Dermis blood vessel endothelial cell (primary cell): ENCODE data around the gene NUAK1. TPM values are rescaled to one million over a fixed set of nuclear protein-coding genes. Genes with fewer than 3 reads are reported as not detected.

Experiments used
- DNase-seq: peaks from one replicate; pipeline ENCODE4 v3.0.0; 2010
- total RNA-seq: library from RNA; depleted of rRNA; stranded (reverse); fragments of >200 nt; gene quantifications from 2 replicates; pipeline ENCODE4 v1.2.3, GENCODE V29; 2014

The NUAK1 gene
- total RNA-seq, 1 donor from 2014 or later, result 158 TPM

- DNase-seq, result peak; percentile 18
Observed at GRCh38 chr12:106082216-106083175, 56.3 kb downstream of the NUAK1 start.

GRCh38 chr12:106081606-106082005 lies 57.1 kb downstream of the NUAK1 start:
- no peak for DNase-seq

GRCh38 chr12:106080791-106081170 lies 58.0 kb downstream of the NUAK1 start:
- no peak for DNase-seq

GRCh38 chr12:106080041-106080790 lies 58.5 kb downstream of the NUAK1 start:
- DNase-seq, result peak; percentile 49

- no peak for DNase-seq
Observed at GRCh38 chr12:106079148-106079738, 59.5 kb downstream of the NUAK1 start.

- DNase-seq, result peak; percentile 74
Observed at GRCh38 chr12:106078358-106079010, 60.3 kb downstream of the NUAK1 start.

GRCh38 chr12:106074706-106075392 lies 63.9 kb downstream of the NUAK1 start:
- no peak for DNase-seq

- DNase-seq, result no peak
Observed at GRCh38 chr12:106074361-106074705, 64.4 kb downstream of the NUAK1 start.

- DNase-seq, result no peak
Observed at GRCh38 chr12:106073179-106073578, 65.6 kb downstream of the NUAK1 start.

GRCh38 chr12:106072751-106073150 lies 66.0 kb downstream of the NUAK1 start:
- no peak for DNase-seq

GRCh38 chr12:106071686-106072085 lies 67.1 kb downstream of the NUAK1 start:
- no peak for DNase-seq

GRCh38 chr12:106070611-106071010 lies 68.1 kb downstream of the NUAK1 start:
- no peak for DNase-seq

- DNase-seq, result no peak
Observed at GRCh38 chr12:106070147-106070546, 68.6 kb downstream of the NUAK1 start.

- no peak for DNase-seq
Observed at GRCh38 chr12:106068296-106068695, 70.5 kb downstream of the NUAK1 start.

GRCh38 chr12:106067606-106068205 lies 71.0 kb downstream of the NUAK1 start:
- no peak for DNase-seq

GRCh38 chr12:106066726-106067325 lies 71.9 kb downstream of the NUAK1 start:
- no peak for DNase-seq

- peak; percentile 80 for DNase-seq
Observed at GRCh38 chr12:106066051-106066705, 72.6 kb downstream of the NUAK1 start.

GRCh38 chr12:106065506-106065905 lies 73.2 kb downstream of the NUAK1 start:
- DNase-seq, result no peak

- peak; percentile 83 for DNase-seq
Observed at GRCh38 chr12:106064721-106065021, 74.1 kb downstream of the NUAK1 start.

GRCh38 chr12:106063826-106064720 lies 74.7 kb downstream of the NUAK1 start:
- no peak for DNase-seq
